Measurements from ENCODE around the gene WDR1.

DNA sequence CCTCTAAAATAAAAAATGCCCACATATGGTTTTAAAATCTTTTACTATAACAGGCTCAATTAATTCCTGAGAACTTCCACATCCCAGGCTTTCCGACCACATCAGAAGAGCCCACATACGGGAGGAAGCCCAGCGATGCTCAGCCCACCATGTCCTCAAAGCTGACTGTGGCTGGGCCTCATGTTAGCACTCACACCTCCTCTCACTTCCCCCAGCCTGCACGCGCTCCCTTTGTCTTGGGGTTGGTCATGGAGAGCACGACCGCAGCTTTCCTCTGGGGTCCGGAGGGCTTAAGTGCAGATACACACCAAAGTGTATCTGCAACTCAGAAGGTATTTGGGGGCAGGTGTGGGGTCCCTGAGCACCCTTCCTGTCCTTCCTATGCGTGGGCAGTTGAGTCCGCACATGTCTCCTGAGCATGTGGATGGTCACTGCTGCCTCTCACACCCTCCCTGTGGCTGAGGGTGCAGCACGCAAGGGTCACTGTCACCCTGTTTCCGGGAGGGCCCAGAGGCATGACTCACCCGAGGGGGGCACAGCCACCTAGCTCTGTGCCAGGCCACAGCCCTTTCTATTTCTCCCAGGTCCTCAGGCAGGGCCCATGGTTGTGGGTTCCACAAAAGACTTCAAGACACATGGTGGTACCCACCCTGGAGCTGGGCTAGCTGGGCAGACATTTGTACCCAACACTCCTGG is 21.2 kb downstream of the WDR1 start:
- no peak for TF ChIP-seq EZH2 (IDR thresholded peaks at IDR 0.05; ENCODE audit: insufficient read depth, poor library complexity, severe bottlenecking)
- no peak for TF ChIP-seq EZH2phosphoT487 (IDR thresholded peaks at IDR 0.05; ENCODE audit: insufficient read depth, low read depth)

Data from GM23248 (cell line).